HEK293T (cell line): Measurements from ENCODE around the gene SCN3B.

Experiments used
- CTCF ChIA-PET: fragments of 350-600 bp; formaldehyde crosslinking; extraction: SDS; loops from one replicate; lab custom pipeline; 2021; ENCODE audit warnings: antibody characterized with exemption, inconsistent platforms; lab: Yijun Ruan, JAX
- POLR2A ChIA-PET: fragments of 350-600 bp; formaldehyde crosslinking; extraction: SDS; loops from one replicate; lab custom pipeline; 2020; ENCODE audit warnings: antibody characterized with exemption, inconsistent platforms; lab: Yijun Ruan, JAX
- DNase-seq: peaks from one replicate; pipeline ENCODE4 v3.0.0; 2012; ENCODE audit warnings: mixed read lengths; ENCODE audit errors: extremely low spot score
- ARNT ChIP-seq: fragments of 450-650 bp; IDR thresholded peaks from 2 replicates; pipeline ENCODE4 v1.6.1; 2017; ENCODE audit warnings: mild to moderate bottlenecking
- BHLHE40 ChIP-seq: fragments of 450-650 bp; IDR thresholded peaks from 2 replicates; pipeline ENCODE4 v1.6.1; 2016; ENCODE audit warnings: mild to moderate bottlenecking, moderate library complexity, borderline replicate concordance
- CTBP1 ChIP-seq: fragments of 450-650 bp; IDR thresholded peaks from 2 replicates; pipeline ENCODE4 v1.6.1; 2016; ENCODE audit warnings: borderline replicate concordance
- ELF4 ChIP-seq: fragments of 450-650 bp; IDR thresholded peaks from 2 replicates; pipeline ENCODE4 v1.6.1; 2017; ENCODE audit warnings: antibody characterized with exemption
- FOXA1 ChIP-seq: fragments of 450-650 bp; IDR thresholded peaks from 2 replicates; pipeline ENCODE4 v1.6.1; 2016; ENCODE audit warnings: mild to moderate bottlenecking
- FOXK2 ChIP-seq: fragments of 450-650 bp; IDR thresholded peaks from 2 replicates; pipeline ENCODE4 v1.6.1; 2016; ENCODE audit warnings: mild to moderate bottlenecking
- FOXM1 ChIP-seq: fragments of 450-650 bp; IDR thresholded peaks from 2 replicates; pipeline ENCODE4 v1.6.1; 2017; ENCODE audit warnings: mild to moderate bottlenecking, borderline replicate concordance
- HDGF ChIP-seq: fragments of 450-650 bp; IDR thresholded peaks from 2 replicates; pipeline ENCODE4 v1.6.1; 2017; ENCODE audit warnings: antibody characterized with exemption, borderline replicate concordance
- L3MBTL2 ChIP-seq: fragments of 450-650 bp; conservative IDR thresholded peaks from 2 replicates; pipeline ENCODE4 v1.6.1; 2016; ENCODE audit warnings: mild to moderate bottlenecking
- LEF1 ChIP-seq: fragments of 450-650 bp; IDR thresholded peaks from 2 replicates; pipeline ENCODE4 v1.6.1; 2017; ENCODE audit warnings: mild to moderate bottlenecking, borderline replicate concordance
- NFRKB ChIP-seq: fragments of 450-650 bp; IDR thresholded peaks from 2 replicates; pipeline ENCODE4 v1.6.1; 2016; ENCODE audit warnings: mild to moderate bottlenecking, moderate library complexity
- PKNOX1 ChIP-seq: fragments of 450-650 bp; IDR thresholded peaks from 2 replicates; pipeline ENCODE4 v1.6.1; 2016
- SP1 ChIP-seq: fragments of 450-650 bp; IDR thresholded peaks from 2 replicates; pipeline ENCODE4 v1.6.1; 2017
- SUZ12 ChIP-seq: fragments of 450-650 bp; IDR thresholded peaks from 2 replicates; pipeline ENCODE4 v1.6.1; 2016; ENCODE audit warnings: mild to moderate bottlenecking
- TARDBP ChIP-seq: fragments of 450-650 bp; IDR thresholded peaks from 2 replicates; pipeline ENCODE4 v1.6.1; 2016
- ZNF384 ChIP-seq: fragments of 450-650 bp; IDR thresholded peaks from 2 replicates; pipeline ENCODE4 v1.6.1; 2016

Gene SCN3B

GRCh38 chr11:123641495-123641840 is 13.0 kb downstream of the SCN3B start:
- no peak for DNase-seq
- ChIA-PET CTCF (interaction anchor here (1.3 to 9.2 kb wide), 3 partner anchors 12 to 67 kb away, joined by 3 to 115 read pairs (median 10); no protein-coding TSS in a partner anchor), POLR2A (no interaction called here)
- TF ChIP-seq PKNOX1 (no peak), HDGF (no peak), FOXK2 (no peak), NFRKB (no peak), BHLHE40 (no peak), L3MBTL2 (no peak), SUZ12 (no peak), LEF1 (no peak), FOXM1 (no peak), SP1 (no peak), CTBP1 (no peak), FOXA1 (no peak), ZNF384 (no peak), ARNT (no peak), ELF4 (no peak), TARDBP (no peak)

- DNase-seq = peak; percentile 77
- ChIA-PET CTCF (interaction anchor here (0.7 to 9.2 kb wide), 6 partner anchors 9 to 67 kb away, joined by 3 to 115 read pairs (median 4); no protein-coding TSS in a partner anchor), POLR2A (no interaction called here)
- TF ChIP-seq SP1 (no peak), PKNOX1 (no peak), ZNF384 (no peak), LEF1 (no peak), TARDBP (no peak), SUZ12 (no peak), NFRKB (no peak), FOXA1 (no peak)
Observed at GRCh38 chr11:123640677-123641494, 13.5 kb downstream of the SCN3B start.

- DNase-seq = no peak
- POLR2A ChIA-PET = no interaction called here
- CTCF ChIA-PET = interaction anchor here (0.9 to 9.2 kb wide), 4 partner anchors 10 to 68 kb away, joined by 3 to 115 read pairs (median 7); no protein-coding TSS in a partner anchor
- TF ChIP-seq SP1 (no peak), FOXA1 (no peak), HDGF (no peak), LEF1 (no peak), ELF4 (no peak), ZNF384 (no peak), SUZ12 (no peak), ARNT (no peak)
Observed at GRCh38 chr11:123640029-123640428, 14.4 kb downstream of the SCN3B start.

- CTCF ChIA-PET = no interaction called here
Observed at GRCh38 chr11:123630126-123630608, 24.3 kb downstream of the SCN3B start.

GRCh38 chr11:123628936-123629683 is 25.3 kb downstream of the SCN3B start:
- TF ChIP-seq CTBP1 = no peak
- no peak for TF ChIP-seq LEF1
- no peak for TF ChIP-seq ARNT
- TF ChIP-seq FOXA1 = no peak
- no peak for TF ChIP-seq HDGF
- TF ChIP-seq PKNOX1 = no peak
- POLR2A ChIA-PET = no interaction called here
- DNase-seq = no peak
- CTCF ChIA-PET = no interaction called here

More at GRCh38 chr11:123630126-123630608, 24.3 kb downstream of the SCN3B start:
- TF ChIP-seq L3MBTL2 (no peak), CTBP1 (no peak), FOXM1 (no peak), SUZ12 (no peak), FOXK2 (no peak), ARNT (no peak), ELF4 (no peak), FOXA1 (no peak), ZNF384 (no peak), PKNOX1 (no peak), SP1 (no peak), HDGF (no peak), BHLHE40 (no peak), LEF1 (no peak), TARDBP (no peak)
- POLR2A ChIA-PET = no interaction called here
- no peak for DNase-seq
